22Rv1 (cell line): ENCODE data around the gene RPL7L1.
"Not testable (repeated sequence)": the region's sequence is repeated elsewhere in the genome, so short reads cannot be mapped to it uniquely, and the experiment has no call there.

ENCODE experiments used
- H3K27ac ChIP-seq: fragments of 450-650 bp; 2 replicates; pipeline ENCODE4 v1.5.1; 2017
- ZFX ChIP-seq: fragments of 450-650 bp; IDR thresholded peaks from 2 replicates; pipeline ENCODE4 v1.6.1; 2017; ENCODE audit warnings: antibody characterized with exemption, borderline replicate concordance
- TF ChIP-seq, protein P1 (sequence below): fragments of 450-650 bp; IDR thresholded peaks from 2 replicates; pipeline ENCODE4 v1.5.1; 2017; ENCODE audit warnings: mild to moderate bottlenecking

Gene RPL7L1

DNA sequence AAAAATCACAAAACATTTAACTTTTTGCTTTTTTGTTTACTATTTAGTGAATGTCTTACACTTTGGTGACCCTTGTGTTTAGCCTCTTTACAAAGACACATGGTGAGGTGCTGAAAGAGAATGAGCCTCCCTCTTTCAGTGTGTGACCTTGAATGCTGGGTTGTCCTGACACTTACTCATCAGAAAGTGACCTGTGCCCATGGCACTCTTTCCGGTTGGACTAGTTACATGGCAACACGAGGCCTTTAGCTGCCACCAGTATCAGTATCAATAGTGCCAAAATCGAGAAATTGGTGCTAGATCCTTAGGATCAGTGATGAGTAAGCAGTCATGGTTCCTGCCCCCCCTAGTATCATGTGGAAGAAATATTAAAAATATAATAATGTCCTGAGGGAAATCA lies 1.7 kb upstream of the RPL7L1 start:
- no peak for TF ChIP-seq ZFX
- TF ChIP-seq, protein P1, sequence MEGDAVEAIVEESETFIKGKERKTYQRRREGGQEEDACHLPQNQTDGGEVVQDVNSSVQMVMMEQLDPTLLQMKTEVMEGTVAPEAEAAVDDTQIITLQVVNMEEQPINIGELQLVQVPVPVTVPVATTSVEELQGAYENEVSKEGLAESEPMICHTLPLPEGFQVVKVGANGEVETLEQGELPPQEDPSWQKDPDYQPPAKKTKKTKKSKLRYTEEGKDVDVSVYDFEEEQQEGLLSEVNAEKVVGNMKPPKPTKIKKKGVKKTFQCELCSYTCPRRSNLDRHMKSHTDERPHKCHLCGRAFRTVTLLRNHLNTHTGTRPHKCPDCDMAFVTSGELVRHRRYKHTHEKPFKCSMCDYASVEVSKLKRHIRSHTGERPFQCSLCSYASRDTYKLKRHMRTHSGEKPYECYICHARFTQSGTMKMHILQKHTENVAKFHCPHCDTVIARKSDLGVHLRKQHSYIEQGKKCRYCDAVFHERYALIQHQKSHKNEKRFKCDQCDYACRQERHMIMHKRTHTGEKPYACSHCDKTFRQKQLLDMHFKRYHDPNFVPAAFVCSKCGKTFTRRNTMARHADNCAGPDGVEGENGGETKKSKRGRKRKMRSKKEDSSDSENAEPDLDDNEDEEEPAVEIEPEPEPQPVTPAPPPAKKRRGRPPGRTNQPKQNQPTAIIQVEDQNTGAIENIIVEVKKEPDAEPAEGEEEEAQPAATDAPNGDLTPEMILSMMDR: no peak
- peak overlapping the region; percentile 35; the same call in 1 of the 2 replicates for H3K27ac ChIP-seq

DNA sequence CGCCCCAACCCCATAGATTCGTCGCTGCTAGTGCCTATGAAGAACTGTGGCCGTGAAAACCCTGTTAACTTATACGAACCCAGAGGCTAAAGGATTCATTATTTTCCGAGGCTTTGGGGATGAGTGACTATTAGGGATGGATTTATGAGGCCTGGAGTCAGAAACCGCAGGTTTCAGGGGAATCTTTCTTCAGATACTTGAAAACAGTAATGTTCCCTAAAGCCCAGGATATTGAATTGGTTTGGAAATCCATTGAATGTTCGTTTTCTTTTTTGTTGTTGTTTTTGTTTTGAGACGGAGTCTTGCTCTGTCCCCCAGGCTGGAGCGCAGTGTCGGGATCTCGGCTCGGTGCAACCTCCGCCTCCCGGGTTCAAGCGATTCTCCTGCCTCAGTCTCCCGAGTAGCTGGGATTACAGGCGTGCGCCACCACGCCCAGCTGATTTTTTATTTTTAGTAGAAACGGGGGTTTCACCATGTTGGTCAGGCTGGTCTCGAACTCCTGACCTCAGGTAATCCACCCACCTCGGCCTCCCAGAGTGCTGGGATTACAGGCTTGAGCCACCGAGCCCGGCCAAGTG lies 913 bp downstream of the RPL7L1 start:
- peak overlapping the region; percentile 96 for H3K27ac ChIP-seq

DNA sequence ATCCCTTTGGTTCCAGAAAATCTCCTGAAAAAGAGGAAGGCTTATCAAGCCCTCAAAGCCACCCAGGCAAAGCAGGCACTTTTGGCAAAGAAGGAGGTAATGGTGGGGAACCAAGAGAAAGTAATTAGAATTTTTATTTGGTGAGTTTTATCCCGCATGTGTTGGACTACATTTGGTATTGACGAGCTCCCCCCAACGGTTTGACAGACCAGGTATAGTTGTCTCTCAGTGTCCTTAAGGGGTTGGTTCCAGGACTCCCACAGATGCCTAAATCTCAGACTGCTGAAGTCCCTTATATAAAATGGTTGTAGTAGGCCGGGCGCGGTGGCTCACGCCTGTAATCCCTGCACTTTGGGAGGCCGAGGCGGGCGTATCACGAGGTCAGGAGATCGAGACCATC lies 1.5 kb downstream of the RPL7L1 start:
- H3K27ac ChIP-seq: peak overlapping the region; percentile 96

DNA sequence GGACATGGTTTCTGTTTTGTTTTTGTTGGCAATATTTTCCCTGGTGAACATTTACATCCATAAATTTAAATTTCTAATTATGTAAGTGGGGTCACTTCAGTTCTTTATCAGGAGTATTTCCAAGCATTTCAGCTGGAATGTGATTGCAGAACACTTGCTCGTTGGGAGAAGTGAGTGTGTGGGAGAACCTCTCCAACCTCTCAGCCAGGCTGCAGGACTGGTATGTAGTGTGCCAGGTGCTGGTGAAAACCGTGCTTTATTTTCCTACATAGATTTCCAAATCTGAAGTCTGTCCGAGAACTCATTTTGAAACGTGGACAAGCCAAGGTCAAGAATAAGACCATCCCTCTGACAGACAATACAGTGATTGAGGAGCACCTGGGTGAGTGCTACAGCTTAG lies 6.3 kb downstream of the RPL7L1 start:
- no peak overlapping the region for H3K27ac ChIP-seq
- TF ChIP-seq ZFX: no peak
- TF ChIP-seq, protein P1: no peak

DNA sequence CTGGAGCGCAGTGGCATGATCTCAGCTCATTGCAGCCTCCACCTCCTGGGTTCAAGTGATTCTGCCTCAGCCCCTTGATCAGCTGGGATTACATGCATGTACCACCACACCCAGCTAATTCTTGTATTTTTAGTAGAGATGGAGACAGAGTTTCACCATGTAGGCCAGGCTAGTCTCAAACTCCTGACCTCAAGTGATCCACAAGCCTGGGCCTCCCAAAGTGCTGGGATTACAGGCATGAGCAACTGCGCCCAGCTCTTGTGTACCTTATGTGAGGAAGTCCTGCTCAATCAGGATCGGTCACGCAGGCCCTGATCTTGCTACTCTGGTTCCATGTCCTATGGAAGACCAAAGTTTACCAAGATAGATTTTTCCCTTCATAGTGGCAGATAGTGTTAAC lies 8.8 kb downstream of the RPL7L1 start:
- not testable (repeated sequence) for H3K27ac ChIP-seq

DNA sequence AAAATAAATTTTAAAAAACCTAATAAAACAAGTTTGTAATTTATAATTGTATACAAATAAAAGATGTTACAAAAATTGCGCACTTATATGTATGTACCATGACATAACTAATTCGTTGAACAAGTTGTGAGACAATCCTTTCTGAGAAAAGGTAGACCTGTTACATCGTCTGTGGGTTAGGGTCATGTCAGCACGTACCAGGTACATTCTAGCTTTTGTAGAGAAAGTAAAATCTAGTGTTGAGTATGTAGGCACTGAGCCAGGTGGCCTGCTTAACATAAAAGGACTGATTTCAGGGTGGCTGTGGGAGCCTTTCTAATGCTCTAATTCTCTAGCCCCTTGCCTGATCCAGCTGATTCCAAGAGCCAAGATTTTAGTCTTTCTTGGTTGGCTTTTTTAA lies 10.4 kb downstream of the RPL7L1 start:
- no peak for TF ChIP-seq ZFX
- TF ChIP-seq, protein P1: no peak
- H3K27ac ChIP-seq: peak overlapping the region; percentile 95

DNA sequence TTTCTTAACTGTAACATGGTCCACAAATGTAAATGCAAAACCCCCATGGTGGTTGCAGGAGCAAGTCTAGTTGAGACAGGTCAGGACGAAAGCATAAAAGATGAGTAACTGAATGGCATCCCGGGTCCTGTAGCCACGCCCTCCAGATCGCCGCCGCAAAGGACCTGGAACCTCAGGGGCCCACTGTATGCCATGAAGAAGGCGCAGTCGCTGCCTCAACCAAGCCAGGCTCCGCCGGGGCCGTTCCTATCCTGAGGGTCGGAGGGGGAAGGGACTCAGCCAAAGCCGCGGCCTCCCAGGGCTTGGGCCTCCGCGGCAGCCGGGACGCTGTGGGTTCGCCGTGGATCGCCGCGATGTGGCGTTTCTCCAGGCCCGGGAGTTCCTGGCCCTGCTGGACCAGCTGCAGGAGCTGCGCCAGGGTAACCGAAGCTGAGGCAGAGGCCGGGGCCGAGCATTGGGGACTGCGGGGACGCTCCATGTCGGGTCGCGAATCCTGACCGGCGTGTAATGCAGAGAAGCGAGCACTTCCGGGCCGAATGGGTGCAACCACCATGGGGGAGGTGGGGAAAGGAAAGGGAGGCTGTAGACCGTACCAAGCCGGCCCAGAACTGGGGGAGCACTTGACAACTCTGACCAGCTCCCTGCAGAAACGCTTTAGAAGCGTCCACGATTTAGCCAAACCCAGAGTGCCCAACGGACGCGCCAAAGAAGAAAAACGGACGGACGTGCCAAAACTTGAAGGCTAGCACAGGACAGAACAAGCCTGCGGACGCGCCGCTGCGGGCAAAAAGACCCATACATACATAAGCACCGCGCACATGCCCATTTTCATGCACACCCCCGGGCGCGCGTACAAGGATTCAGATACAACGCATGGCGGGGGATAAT lies 11.1 kb downstream of the RPL7L1 start:
- H3K27ac ChIP-seq: peak overlapping the region; percentile 95
- TF ChIP-seq ZFX: no peak
- TF ChIP-seq, protein P1: peak; percentile 5; the same call in 1 of the 2 replicates

DNA sequence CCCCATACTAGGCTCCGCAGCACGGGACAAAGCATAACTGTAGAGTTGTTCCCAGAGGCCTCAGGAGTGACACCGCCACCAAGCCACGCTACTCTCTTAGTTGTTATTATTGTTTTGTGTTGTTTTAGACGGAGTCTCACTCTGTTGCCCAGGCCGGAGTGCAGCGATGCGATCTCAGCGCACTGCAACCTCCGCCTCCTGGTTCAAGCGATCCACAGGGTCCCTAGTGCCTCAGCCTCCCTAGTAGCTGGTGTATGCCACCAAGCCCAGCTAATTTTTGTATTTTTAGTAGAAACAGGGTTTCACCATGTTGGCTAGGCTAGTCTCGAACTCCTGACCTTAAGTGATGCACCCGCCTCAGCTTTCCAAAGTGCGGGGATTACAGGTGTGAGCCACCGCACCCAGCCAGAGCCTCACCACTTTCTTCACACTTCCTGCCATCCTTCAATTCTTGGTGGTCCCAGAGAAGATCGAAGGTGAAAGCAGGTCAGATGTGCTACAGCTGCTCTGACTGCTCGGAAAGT lies 11.8 kb downstream of the RPL7L1 start:
- TF ChIP-seq, protein P1: no peak
- TF ChIP-seq ZFX: no peak
- H3K27ac ChIP-seq: peak overlapping the region; percentile 95

DNA sequence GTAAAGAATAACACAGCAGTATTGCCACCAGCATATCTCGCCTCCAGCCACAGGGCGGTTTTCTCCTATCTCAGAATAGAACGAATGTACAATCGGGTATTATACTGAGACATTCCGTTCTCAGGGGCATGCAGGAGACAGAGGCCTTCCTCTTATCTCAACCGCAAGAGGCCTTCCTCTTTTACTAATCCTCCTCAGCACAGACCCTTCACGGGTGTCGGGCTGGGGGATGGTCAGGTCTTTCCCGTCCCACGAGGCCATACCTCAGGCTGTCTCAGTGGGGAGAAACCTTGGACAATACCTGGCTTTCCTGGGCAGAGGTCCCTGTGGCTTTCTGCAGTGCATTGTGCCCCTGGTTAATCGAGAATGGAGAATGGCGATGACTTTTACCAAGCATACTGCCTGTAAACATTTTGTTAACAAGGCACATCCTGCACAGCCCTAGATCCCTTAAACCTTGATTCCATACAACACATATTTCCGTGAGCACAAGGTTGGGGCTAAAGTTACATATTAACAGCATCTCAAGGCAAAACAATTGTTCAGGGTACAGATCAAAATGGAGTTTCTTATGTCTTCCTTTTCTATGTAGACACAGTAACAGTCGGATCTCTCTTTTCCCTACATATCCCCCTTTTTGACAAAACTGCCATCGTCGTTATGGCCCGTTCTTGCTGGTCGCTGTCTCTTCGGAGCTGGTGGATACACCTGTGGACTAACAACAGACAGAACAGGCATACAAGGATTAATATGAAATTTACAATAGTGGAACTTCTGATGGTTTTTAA lies 14.8 kb downstream of the RPL7L1 start:
- H3K27ac ChIP-seq: not testable (repeated sequence)
